ENCODE results near the gene DPP6. TPM values are rescaled to one million over a fixed set of nuclear protein-coding genes. Genes with fewer than 3 reads are reported as not detected.

Gene DPP6
- total RNA-seq, 1 experiment from 2014 or later = 1.1 TPM

DNA sequence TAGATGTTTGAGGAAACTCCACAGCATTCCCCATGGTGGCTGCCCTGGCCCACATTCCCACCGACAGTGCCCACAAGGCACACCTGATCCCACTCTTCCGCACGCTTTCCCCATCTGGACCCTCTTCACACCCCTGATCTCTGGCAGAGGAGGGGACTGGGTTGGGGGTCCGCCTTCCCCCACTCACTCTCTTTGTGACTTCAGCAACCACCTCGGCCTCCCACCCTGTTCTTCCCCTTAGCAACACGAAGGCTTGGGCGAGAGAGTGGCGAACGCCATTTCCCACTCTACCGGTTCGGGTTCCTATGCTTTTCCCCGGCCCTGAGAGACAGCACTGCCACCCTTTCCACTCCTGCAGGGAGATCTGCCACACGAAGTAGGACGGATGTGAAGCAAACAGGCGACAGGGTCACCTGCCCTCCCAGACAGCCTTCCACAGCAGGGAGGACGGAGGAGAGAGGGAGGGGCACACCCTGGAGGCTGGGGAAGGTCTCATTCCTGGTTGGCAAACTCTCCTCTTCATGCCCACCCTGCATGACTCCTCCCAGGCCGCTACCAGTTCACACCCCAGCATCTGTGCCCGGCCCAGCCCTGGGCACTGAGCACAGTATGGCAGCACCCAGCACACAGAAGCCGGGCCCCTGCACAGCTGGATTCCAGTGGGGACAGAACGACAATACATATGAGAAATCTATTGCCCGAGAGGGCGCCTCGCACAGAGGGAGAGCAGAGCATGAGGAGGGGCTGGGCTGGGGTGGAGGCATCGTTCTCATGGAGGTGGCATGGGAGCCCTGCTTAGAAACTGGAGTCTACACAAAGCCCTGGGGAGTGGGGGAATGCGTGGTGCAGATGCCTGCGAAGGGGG is 857.3 kb downstream of the DPP6 start:
- Histone ChIP-seq H3K27me3 (ENCODE audit: control insufficient read depth, insufficient read depth, low read length) (peaks cover 3% of the 10 kb centered on the region; the same call in 1 of the 2 replicates), H3K36me3 (replicated peaks; ENCODE audit: control insufficient read depth, insufficient read depth, low read length) (no peaks in the 10 kb centered on the region), H3K4me3 (ENCODE audit: insufficient read depth, low read depth, low read length) (no peak overlapping the region)
- no peak for DNase-seq

DNA sequence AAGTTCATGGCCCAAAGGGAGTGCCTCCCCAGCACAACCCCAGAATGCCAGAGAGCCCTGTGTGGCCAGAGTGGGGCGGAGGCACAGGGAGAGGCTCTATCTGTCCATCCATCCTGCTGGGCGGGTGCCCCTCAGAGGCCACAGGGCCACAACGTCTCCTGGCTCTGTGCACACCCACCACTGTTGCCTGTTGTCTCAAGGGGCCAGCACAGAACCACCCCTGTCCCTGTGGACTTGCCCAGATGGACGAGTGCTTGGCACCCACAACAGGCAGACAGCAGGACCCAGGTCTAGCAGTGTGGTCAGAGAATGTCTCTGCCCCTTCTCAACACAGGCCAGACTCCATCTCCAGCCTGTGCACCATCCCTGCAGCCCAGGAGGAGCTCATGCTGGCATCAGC is 857.9 kb downstream of the DPP6 start:
- Histone ChIP-seq H3K27me3 (ENCODE audit: control insufficient read depth, insufficient read depth, low read length) (peaks cover 3% of the 10 kb centered on the region; the same call in 1 of the 2 replicates), H3K36me3 (replicated peaks; ENCODE audit: control insufficient read depth, insufficient read depth, low read length) (no peaks in the 10 kb centered on the region), H3K4me3 (ENCODE audit: insufficient read depth, low read depth, low read length) (no peak overlapping the region)
- DNase-seq = no peak

DNA sequence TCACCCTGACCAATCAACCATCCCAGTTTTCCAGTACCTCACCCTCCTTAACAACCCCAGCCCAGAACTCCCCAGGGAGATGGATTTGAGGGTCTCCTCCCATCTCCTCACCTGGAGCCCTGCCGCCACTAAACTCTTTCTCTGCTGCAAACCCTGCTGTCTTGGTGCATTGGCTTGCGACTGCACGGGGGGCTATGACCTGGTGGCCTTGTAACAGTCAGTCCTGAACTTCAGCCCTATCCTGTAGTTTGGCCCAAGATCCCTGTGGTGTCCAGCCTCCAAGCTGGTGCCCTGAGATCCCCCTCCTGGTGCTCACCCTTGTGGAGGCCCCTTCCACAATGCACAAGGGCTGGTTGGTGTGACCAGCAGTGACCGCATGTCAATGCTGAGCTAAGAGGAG is 858.8 kb downstream of the DPP6 start:
- H3K4me3 ChIP-seq (ENCODE audit: insufficient read depth, low read depth, low read length) = no peak overlapping the region
- no peaks in the 10 kb centered on the region for H3K36me3 ChIP-seq (replicated peaks; ENCODE audit: control insufficient read depth, insufficient read depth, low read length)
- H3K27me3 ChIP-seq (ENCODE audit: control insufficient read depth, insufficient read depth, low read length) = peaks cover 3% of the 10 kb centered on the region; the same call in 1 of the 2 replicates
- no peak for DNase-seq

DNA sequence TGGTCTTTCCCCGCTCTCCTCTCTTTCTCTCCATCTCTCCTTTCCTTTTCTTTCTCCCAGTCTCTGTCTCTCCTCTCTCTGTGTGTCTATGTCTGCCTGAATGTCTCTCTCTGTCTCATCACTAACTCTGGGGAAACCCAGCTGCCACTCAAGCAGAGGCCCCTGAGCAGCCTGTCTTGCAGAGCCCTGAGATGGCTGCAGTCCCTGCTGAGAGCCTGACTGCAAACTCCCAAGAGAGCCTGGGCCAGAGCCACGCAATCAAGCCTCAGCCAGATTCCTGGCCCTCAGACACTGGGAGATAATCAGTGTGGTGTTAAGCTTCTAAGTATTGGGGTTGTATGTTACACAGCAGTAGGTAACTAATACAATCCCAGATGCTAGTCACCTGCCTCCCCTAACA is 859.2 kb downstream of the DPP6 start:
- no peak for DNase-seq
- Histone ChIP-seq H3K4me3 (ENCODE audit: insufficient read depth, low read depth, low read length) (no peak overlapping the region), H3K27me3 (ENCODE audit: control insufficient read depth, insufficient read depth, low read length) (peaks cover 3% of the 10 kb centered on the region; the same call in 1 of the 2 replicates), H3K36me3 (replicated peaks; ENCODE audit: control insufficient read depth, insufficient read depth, low read length) (no peaks in the 10 kb centered on the region)

DNA sequence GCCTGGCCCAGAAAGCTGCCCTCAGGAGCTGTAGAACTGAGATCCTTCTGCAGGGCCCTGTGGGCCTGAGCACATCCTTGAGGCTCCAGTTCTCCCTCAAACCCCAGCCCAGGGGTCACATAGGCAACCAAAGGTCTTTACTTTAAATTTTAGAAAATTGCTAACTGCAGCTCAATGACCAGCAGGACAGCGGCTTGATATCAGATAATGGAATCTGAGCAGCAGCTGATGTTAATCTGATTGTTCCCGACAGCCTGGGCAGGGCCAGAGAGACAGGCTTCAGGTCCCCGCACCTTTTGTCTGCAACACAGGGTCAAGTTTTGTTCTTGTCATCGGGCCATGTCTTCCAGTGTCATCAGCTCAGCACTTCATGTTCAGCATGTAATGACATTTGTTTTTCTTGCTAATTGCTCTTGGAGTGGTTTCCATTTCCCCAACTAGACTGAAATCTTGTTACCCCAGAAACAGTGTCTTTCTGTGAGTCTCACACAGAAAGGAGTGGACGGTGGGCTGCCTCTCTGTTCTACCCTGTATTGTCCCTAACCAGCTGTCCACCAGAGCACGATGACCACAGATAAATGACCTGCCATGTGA is 859.8 kb downstream of the DPP6 start:
- no peaks in the 10 kb centered on the region for H3K36me3 ChIP-seq (replicated peaks; ENCODE audit: control insufficient read depth, insufficient read depth, low read length)

DNA sequence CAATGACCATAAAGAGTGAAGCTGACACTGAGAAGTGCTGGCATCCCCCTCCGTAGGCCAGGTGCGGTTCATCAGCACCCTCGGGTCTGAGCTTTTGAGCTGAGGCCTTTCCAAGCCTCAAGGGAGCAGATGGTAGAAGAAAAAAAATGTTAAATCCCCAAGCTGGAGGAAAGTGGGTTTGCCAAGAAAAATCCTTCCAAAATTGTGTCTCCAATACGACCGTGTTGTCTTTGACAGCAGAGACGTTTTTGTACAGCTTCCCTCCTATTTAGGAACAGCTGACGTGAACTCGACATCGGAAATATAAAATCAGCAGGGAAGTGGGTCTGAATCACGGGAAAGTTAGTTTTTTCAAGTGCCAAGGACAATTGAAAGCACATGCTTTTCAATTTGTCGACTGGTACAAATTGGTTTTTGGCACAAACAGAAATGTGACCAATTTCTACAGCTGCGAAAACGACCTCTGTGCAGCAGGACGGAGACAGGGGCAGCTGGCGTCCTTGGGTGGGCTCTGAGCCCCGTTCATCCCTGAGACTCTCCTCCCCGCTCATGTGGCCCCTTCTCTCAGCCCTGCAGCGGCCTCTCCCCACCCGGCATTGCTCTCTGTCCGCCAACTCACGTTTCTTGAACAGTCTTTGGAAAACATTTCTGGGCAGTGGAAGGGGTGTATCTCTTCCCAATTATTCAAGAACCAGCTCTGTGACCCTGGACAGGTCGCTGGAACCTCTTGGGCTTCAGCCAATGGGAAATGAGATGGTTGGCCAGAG is 860.9 kb downstream of the DPP6 start:
- H3K36me3 ChIP-seq (replicated peaks; ENCODE audit: control insufficient read depth, insufficient read depth, low read length) = no peaks in the 10 kb centered on the region
- DNase-seq = no peak
- peaks cover 3% of the 10 kb centered on the region; the same call in 1 of the 2 replicates for H3K27me3 ChIP-seq (ENCODE audit: control insufficient read depth, insufficient read depth, low read length)
- H3K4me3 ChIP-seq (ENCODE audit: insufficient read depth, low read depth, low read length) = no peak overlapping the region

More for the DNA sequence above, 859.8 kb downstream of the DPP6 start:
- no peak for DNase-seq
- no peak overlapping the region for H3K4me3 ChIP-seq (ENCODE audit: insufficient read depth, low read depth, low read length)
- H3K27me3 ChIP-seq (ENCODE audit: control insufficient read depth, insufficient read depth, low read length) = peaks cover 3% of the 10 kb centered on the region; the same call in 1 of the 2 replicates

DNA sequence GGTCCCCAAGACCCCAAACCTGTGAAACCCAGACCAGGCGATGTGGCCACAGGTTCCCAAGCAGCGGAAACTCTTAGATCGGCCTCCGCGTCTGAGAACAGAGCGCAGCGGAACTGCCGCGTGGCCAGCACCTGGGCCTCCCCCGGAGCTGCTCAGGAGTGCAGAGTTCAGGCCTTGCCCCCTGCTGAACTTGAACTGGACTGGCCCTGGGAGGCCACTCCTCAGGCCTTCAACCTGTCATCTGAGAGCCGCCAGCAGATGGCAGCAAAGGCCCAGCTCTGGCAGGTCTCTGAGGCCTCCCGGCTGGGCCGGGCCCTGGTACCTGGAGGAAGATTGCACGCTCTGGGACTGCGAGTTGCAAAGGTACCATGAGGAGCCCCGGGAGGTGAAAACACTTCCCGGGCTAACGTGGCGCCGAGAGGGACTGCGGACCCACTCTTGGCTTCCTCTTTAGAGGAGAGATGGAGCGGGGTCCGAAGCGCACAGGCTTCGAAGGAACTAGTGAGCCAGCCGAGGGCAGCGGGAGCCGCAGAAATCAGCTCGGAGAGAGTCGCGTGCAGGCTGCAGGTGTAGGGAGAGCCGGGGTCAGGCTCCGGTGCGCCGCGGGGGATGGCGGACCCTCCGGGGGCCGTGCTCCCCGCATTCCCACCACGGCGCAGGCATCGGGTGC is 861.6 kb downstream of the DPP6 start:
- Histone ChIP-seq H3K27me3 (ENCODE audit: control insufficient read depth, insufficient read depth, low read length) (peaks cover 3% of the 10 kb centered on the region; the same call in 1 of the 2 replicates), H3K4me3 (ENCODE audit: insufficient read depth, low read depth, low read length) (no peak overlapping the region), H3K36me3 (replicated peaks; ENCODE audit: control insufficient read depth, insufficient read depth, low read length) (no peaks in the 10 kb centered on the region)
- DNase-seq = peak; percentile 95

DNA sequence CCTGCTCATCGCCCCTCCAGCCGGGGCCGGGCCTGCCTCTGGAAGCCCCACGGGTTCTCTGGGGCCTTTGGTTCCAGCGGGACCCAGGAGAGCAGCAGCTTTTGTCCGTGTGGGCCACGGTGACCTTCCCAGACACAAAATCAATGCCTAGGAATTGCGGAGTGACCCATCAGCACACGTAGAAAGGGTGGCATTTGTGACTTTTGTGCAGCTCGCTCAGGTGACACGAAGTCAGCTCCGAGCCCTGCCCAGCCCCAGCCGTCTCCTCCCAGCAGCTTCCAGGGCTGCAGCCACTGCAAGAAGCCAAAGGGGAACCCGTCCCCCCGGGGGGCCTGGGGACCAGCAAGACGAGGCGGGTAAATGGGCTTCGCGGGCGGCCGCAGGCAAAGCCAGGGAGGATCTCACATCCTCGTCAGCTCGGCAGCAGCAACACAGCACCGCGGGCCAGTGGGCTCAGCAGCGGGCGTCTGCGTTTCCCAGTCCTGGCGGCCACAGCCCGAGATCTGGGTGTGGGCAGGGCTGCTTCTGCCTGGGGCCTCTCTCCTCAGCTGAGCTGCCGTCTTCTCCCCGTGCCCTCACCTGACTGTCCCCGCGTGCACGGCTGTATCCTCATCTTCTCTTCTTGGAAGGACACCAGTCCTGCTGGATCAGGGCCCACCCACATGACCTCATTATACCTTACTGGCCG is 862.3 kb downstream of the DPP6 start:
- Histone ChIP-seq H3K27me3 (ENCODE audit: control insufficient read depth, insufficient read depth, low read length) (peaks cover 3% of the 10 kb centered on the region; the same call in 1 of the 2 replicates), H3K4me3 (ENCODE audit: insufficient read depth, low read depth, low read length) (no peak overlapping the region), H3K36me3 (replicated peaks; ENCODE audit: control insufficient read depth, insufficient read depth, low read length) (no peaks in the 10 kb centered on the region)
- DNase-seq = peak; percentile 62

DNA sequence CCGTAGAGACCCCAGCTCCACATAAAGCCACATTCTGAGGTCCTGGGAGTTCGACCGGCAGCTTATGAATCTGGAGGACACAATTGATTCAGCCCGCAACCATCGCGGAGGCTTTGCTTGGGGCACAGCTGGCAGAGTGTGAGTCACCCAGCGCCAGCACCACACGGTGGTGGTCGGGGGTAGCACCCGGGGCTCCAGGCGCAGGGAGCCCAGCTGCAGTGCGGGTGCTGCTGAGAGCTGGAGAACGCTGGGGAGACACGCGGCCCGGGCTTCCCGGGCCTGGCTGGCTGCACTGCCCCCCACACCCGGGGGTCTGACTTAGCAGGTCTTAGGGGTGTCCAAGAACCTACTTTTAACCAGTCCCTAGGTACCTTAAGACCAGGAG is 862.8 kb downstream of the DPP6 start:
- peaks cover 3% of the 10 kb centered on the region; the same call in 1 of the 2 replicates for H3K27me3 ChIP-seq (ENCODE audit: control insufficient read depth, insufficient read depth, low read length)
- H3K4me3 ChIP-seq (ENCODE audit: insufficient read depth, low read depth, low read length) = no peak overlapping the region
- DNase-seq = peak; percentile 80
- no peaks in the 10 kb centered on the region for H3K36me3 ChIP-seq (replicated peaks; ENCODE audit: control insufficient read depth, insufficient read depth, low read length)

DNA sequence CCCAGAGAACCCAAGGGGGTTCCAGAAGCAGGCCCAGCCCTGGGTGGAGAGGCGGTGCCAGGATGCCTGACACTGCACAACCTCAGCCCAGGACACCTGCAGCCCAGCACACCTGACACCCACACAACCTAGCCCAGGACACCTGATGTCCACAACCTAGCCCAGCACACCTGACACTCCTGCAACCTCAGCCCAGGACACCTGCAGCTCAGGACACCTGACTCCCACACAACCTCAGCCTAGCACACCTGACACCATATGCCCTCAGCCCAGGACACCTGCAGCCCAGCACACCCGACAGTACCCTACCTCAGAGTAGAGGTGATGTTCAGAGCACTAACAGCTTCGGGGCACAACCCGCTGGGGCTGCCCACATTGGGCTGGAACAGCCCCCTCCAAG is 863.4 kb downstream of the DPP6 start:
- Histone ChIP-seq H3K4me3 (ENCODE audit: insufficient read depth, low read depth, low read length) (no peak overlapping the region), H3K36me3 (replicated peaks; ENCODE audit: control insufficient read depth, insufficient read depth, low read length) (no peaks in the 10 kb centered on the region), H3K27me3 (ENCODE audit: control insufficient read depth, insufficient read depth, low read length) (peaks cover 3% of the 10 kb centered on the region; the same call in 1 of the 2 replicates)
- no peak for DNase-seq

DNA sequence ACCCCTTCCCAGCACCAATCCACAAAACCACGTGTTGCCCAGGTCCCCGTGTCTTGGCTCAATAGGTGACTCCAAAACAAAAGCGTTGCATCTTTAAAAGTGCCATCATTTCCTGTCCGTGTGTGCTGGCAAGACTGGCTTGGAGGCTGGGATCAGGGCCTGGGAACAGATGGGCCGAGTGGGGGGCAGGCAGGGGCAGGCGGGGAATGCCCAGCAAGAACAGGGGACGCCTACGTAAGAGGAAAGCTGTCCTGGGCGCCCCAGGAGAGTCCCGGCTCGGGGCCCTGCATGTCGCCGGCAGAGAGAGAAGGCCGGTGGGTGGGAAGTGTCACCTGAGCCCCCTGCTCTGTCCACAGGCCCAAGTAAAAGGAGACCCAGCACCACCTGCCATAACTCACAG is 864.2 kb downstream of the DPP6 start:
- Histone ChIP-seq H3K27me3 (ENCODE audit: control insufficient read depth, insufficient read depth, low read length) (peaks cover 3% of the 10 kb centered on the region; the same call in 1 of the 2 replicates), H3K36me3 (replicated peaks; ENCODE audit: control insufficient read depth, insufficient read depth, low read length) (no peaks in the 10 kb centered on the region), H3K4me3 (ENCODE audit: insufficient read depth, low read depth, low read length) (no peak overlapping the region)
- DNase-seq = no peak

DNA sequence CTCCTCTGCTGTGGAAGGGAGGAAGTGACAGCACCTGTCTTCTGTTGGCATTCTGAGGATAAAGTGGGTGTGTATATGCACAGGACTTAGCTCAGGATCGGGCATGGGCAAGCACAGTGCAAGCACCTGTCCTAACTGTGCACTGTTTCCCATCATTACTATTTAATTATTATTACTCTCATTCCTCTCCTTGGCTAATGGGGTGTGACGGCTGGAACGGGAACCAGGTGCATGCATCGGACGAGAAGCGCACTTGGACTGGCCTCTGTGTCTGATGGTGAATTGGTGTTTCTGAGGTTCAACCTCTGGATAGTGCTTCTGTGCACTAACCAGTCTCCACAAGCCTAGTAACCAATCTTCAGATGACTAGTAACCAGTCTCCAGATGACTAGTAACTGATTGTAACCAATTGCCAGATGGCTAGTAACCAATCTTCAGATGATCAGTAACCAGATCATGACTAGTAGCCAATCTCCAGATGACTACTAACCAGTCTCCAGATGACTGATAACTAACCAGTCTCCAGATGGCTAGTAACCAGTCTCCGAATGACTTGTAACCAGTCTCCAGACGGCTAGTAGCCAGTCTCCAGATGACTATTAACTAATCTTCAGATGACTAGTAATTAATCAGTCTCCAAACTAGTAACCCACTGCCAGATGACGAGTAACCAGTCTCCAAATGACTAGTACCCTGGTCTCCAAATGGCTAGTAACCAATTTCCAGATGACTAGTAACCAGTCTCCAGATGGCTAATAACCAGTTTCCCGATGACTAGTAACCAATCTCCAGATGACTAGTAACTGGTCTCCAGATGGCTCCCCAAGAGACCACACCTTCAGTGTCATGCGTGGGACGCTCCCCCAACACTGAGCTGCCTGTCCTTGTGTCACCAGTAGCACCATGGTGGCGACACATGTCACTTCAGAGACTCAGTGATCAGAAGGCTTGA is 864.9 kb downstream of the DPP6 start:
- no peak for DNase-seq
- Histone ChIP-seq H3K36me3 (replicated peaks; ENCODE audit: control insufficient read depth, insufficient read depth, low read length) (no peaks in the 10 kb centered on the region), H3K27me3 (ENCODE audit: control insufficient read depth, insufficient read depth, low read length) (peaks cover 3% of the 10 kb centered on the region; the same call in 1 of the 2 replicates)

DNA sequence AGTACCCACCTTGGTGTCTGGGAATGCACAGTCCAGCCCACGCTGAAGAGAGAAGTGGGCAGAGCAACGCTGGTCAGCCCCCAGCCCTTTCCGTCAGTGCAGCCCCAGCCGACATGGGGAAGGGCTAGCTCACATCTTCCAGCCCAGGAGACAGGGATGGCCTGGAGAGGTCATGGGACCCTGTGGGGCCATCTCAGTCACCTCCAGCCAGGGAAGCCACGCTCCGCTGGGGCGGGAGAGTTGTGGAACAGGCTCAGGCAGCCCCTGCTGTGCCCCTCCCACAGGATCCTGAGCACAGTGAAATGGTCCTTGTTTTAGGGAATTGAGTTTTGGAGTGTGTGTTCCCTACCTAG is 865.6 kb downstream of the DPP6 start:
- no peaks in the 10 kb centered on the region for H3K36me3 ChIP-seq (replicated peaks; ENCODE audit: control insufficient read depth, insufficient read depth, low read length)
- H3K4me3 ChIP-seq (ENCODE audit: insufficient read depth, low read depth, low read length) = no peak overlapping the region
- H3K27me3 ChIP-seq (ENCODE audit: control insufficient read depth, insufficient read depth, low read length) = peaks cover 3% of the 10 kb centered on the region; the same call in 1 of the 2 replicates
- DNase-seq = no peak

More for the DNA sequence above, 864.9 kb downstream of the DPP6 start:
- H3K4me3 ChIP-seq (ENCODE audit: insufficient read depth, low read depth, low read length) = no peak overlapping the region
